HG02678 (cell line): Measurements from ENCODE around the gene USP17L27.
"Not testable (repeated sequence)": the region's sequence is repeated elsewhere in the genome, so short reads cannot be mapped to it uniquely, and the experiment has no call there.

Source experiments
- ATAC-seq: cut with Tn5 transposase; IDR thresholded peaks from one replicate; pipeline ENCODE4 v1.9.1; 2021; ENCODE audit warnings: mild to moderate bottlenecking, moderate library complexity; ENCODE audit not compliant: unreplicated experiment

Gene USP17L27, protein sequence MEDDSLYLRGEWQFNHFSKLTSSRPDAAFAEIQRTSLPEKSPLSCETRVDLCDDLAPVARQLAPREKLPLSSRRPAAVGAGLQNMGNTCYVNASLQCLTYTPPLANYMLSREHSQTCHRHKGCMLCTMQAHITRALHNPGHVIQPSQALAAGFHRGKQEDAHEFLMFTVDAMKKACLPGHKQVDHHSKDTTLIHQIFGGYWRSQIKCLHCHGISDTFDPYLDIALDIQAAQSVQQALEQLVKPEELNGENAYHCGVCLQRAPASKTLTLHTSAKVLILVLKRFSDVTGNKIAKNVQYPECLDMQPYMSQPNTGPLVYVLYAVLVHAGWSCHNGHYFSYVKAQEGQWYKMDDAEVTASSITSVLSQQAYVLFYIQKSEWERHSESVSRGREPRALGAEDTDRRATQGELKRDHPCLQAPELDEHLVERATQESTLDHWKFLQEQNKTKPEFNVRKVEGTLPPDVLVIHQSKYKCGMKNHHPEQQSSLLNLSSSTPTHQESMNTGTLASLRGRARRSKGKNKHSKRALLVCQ

DNA sequence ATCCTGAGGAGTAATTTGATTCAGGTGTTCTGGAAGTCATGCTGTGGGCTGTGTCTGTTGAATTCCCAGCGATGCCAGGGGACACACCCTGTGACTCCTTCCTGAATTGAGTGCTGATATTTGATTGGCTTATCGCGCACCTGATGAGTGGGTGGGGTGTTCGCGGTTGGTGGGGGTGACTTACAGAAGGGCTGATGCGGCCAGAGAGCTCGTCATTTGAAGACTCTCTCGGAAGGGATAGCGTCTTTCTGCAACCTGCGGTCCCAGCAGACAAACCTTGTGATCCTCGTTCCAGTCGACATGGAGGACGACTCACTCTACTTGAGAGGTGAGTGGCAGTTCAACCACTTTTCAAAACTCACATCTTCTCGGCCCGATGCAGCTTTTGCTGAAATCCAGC is at the start of gene USP17L27:
TSS of gene USP17L27 (plus strand) at position 301 of the 400 bp plus-strand sequence. CDS start at position 301, 0 bp downstream.
- not testable (repeated sequence) for ATAC-seq

DNA sequence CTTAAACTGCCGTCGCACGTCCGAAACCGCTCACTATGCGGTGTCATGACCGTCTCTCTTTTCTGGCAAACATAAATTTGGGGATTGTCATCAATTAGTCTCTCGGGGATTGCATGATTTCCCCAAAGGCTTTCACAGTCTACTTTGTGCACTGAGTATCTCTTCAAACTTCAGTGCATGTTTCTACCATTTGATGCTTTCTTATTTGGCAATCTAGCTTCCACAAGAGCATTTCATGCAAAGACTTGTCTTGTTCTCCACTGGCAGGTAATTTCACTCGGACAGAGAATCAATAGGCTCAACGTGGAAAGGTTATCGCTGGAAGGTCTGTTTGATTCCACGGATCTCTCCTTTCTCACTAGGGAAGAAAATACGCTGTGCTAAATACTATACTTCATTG is 19.8 kb upstream of the USP17L27 start:
- not testable (repeated sequence) for ATAC-seq

DNA sequence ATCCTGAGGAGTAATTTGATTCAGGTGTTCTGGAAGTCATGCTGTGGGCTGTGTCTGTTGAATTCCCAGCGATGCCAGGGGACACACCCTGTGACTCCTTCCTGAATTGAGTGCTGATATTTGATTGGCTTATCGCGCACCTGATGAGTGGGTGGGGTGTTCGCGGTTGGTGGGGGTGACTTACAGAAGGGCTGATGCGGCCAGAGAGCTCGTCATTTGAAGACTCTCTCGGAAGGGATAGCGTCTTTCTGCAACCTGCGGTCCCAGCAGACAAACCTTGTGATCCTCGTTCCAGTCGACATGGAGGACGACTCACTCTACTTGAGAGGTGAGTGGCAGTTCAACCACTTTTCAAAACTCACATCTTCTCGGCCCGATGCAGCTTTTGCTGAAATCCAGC is 19.1 kb upstream of the USP17L27 start, which contains the start of gene USP17L24:
TSS of gene USP17L24 (plus strand) at position 301 of the 400 bp plus-strand sequence. CDS start at position 301, 0 bp downstream.
- ATAC-seq = not testable (repeated sequence)

DNA sequence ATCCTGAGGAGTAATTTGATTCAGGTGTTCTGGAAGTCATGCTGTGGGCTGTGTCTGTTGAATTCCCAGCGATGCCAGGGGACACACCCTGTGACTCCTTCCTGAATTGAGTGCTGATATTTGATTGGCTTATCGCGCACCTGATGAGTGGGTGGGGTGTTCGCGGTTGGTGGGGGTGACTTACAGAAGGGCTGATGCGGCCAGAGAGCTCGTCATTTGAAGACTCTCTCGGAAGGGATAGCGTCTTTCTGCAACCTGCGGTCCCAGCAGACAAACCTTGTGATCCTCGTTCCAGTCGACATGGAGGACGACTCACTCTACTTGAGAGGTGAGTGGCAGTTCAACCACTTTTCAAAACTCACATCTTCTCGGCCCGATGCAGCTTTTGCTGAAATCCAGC is 14.3 kb upstream of the USP17L27 start, which contains the start of gene USP17L25:
TSS of gene USP17L25 (plus strand) at position 301 of the 400 bp plus-strand sequence. CDS start at position 301, 0 bp downstream.
- not testable (repeated sequence) for ATAC-seq

DNA sequence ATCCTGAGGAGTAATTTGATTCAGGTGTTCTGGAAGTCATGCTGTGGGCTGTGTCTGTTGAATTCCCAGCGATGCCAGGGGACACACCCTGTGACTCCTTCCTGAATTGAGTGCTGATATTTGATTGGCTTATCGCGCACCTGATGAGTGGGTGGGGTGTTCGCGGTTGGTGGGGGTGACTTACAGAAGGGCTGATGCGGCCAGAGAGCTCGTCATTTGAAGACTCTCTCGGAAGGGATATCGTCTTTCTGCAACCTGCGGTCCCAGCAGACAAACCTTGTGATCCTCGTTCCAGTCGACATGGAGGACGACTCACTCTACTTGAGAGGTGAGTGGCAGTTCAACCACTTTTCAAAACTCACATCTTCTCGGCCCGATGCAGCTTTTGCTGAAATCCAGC is 9.6 kb upstream of the USP17L27 start, which contains the start of gene USP17L26:
TSS of gene USP17L26 (plus strand) at position 301 of the 400 bp plus-strand sequence. CDS start at position 301, 0 bp downstream.
- not testable (repeated sequence) for ATAC-seq

DNA sequence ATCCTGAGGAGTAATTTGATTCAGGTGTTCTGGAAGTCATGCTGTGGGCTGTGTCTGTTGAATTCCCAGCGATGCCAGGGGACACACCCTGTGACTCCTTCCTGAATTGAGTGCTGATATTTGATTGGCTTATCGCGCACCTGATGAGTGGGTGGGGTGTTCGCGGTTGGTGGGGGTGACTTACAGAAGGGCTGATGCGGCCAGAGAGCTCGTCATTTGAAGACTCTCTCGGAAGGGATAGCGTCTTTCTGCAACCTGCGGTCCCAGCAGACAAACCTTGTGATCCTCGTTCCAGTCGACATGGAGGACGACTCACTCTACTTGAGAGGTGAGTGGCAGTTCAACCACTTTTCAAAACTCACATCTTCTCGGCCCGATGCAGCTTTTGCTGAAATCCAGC is 4.8 kb upstream of the USP17L27 start, which contains the start of gene USP17L5:
TSS of gene USP17L5 (plus strand) at position 301 of the 400 bp plus-strand sequence. CDS start at position 301, 0 bp downstream.
- not testable (repeated sequence) for ATAC-seq

DNA sequence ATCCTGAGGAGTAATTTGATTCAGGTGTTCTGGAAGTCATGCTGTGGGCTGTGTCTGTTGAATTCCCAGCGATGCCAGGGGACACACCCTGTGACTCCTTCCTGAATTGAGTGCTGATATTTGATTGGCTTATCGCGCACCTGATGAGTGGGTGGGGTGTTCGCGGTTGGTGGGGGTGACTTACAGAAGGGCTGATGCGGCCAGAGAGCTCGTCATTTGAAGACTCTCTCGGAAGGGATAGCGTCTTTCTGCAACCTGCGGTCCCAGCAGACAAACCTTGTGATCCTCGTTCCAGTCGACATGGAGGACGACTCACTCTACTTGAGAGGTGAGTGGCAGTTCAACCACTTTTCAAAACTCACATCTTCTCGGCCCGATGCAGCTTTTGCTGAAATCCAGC is 4.6 kb downstream of the USP17L27 start, which contains the start of gene USP17L28:
TSS of gene USP17L28 (plus strand) at position 301 of the 400 bp plus-strand sequence. CDS start at position 301, 0 bp downstream.
- ATAC-seq = not testable (repeated sequence)

DNA sequence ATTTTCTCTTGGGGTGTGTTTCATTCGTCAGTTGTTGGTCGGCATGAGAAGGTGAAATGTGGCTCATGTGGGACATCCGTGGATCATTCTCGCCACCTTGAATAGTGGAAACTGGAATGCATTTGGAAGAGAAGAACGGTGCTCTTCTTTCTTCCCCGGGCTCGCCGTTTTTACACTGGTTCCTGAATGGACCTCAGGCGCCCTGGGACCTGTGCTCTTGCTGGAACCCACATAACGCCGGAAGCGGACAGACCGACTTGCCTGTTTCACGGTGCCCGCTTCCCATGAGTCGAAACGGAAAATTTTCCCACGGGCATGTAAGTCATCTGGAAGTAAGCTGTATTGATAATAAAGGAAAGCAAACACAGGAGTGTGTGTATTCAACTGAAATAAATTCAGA is 6.9 kb downstream of the USP17L27 start:
- ATAC-seq = not testable (repeated sequence)

DNA sequence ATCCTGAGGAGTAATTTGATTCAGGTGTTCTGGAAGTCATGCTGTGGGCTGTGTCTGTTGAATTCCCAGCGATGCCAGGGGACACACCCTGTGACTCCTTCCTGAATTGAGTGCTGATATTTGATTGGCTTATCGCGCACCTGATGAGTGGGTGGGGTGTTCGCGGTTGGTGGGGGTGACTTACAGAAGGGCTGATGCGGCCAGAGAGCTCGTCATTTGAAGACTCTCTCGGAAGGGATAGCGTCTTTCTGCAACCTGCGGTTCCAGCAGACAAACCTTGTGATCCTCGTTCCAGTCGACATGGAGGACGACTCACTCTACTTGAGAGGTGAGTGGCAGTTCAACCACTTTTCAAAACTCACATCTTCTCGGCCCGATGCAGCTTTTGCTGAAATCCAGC is 9.4 kb downstream of the USP17L27 start, which contains the start of gene USP17L29:
TSS of gene USP17L29 (plus strand) at position 301 of the 400 bp plus-strand sequence. CDS start at position 301, 0 bp downstream.
- not testable (repeated sequence) for ATAC-seq

DNA sequence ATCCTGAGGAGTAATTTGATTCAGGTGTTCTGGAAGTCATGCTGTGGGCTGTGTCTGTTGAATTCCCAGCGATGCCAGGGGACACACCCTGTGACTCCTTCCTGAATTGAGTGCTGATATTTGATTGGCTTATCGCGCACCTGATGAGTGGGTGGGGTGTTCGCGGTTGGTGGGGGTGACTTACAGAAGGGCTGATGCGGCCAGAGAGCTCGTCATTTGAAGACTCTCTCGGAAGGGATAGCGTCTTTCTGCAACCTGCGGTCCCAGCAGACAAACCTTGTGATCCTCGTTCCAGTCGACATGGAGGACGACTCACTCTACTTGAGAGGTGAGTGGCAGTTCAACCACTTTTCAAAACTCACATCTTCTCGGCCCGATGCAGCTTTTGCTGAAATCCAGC is 18.9 kb downstream of the USP17L27 start, which contains the start of gene USP17L30:
TSS of gene USP17L30 (plus strand) at position 301 of the 400 bp plus-strand sequence. CDS start at position 301, 0 bp downstream.
- ATAC-seq = not testable (repeated sequence)

DNA sequence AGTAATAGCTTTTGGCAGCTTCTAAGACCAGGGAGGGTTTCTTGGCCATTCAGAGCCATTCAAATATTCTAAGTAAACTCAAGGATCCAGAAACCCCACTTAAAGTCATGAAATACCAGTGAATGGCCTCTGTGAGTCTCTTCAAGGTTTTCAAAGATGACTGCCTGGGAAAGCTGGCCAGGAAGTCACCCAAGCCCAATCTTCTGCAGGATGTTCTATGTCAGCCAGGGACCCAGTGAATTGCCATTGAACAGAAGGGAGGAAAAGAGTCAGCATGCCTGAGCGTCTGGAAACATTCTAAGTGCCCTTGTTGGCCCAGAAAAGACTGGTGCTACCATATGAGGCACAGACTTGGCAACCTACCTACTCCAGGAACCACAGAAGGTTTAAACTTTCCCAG is 35.9 kb downstream of the USP17L27 start:
- not testable (repeated sequence) for ATAC-seq

DNA sequence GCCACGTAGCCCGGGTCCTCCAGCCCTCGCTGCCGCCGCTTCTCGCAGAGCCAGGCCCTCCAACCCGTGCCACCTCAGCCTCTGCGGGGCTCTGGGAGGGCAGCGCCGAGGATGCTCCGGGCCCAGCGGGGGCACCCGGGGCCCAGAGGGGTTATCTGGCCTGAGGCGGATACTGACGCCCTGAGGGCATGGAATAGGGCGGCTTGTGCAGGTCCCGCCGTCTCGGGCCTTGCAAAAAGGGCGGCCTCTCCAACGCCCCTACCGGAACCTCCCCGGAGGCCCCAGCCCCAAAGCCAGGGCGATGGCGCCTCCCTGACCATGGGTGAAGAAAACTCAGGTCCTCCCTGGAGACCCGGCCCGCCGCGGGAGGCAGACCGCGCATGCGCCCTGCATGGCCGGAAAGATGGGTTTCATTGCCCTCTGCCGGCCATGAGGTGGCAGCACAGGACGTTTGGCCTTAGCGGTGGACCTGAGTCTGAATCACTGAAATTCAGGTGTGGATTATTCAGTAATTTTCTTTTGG is 37.1 kb downstream of the USP17L27 start:
- ATAC-seq = not testable (repeated sequence)

DNA sequence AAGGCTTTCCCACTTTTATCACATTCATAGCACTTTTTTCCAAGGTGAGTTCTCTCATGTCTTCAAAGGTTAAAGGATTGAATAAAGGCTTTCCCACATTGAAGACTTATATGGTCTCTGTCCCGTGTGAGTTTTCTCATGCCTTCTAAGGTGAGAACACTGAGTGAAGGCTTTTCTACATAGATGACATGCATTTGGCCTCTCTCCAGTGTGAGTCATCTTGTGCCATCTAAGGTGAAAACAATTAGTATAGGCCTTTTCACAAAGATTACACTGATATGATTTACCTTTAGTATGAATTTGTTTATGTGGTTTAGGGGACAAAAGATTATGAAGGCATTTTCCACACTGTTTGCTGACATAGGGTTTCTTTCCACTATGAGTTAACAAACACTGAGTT is 40.2 kb downstream of the USP17L27 start:
- ATAC-seq = no peak

DNA sequence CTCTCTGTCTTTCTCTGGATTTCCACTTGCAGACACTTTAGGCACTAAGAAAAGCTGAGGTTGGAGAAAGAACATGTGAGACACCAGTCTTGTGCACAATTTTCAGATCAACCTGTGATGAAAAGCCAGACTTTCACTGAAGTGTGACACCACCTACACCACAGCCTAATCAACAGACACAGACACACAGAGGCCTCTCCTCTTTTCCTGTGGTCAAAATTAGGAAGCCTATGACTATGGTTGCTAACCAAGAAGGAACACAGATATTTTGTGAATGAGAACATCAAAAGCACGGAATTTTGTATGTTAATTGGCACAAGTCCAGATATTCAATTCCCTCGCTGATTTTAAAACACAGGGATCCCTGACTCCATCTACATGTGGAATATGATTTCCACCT is 45.1 kb downstream of the USP17L27 start:
- ATAC-seq = not testable (repeated sequence)
